HepG2 (cell line): ENCODE data around the gene KPNB1. TPM values are rescaled to one million over a fixed set of nuclear protein-coding genes. Genes with fewer than 3 reads are reported as not detected.
A peak's percentile ranks its signal among the peaks of the same experiment; 100 is the strongest.

Source experiments
- ATAC-seq: fragments of 200-7000 bp; cut with Tn5 transposase; 3 replicates; pipeline ENCODE4 v1.9.1; 2020; ENCODE audit warnings: mild to moderate bottlenecking, moderate library complexity
- BruUV-seq: library from RNA; stranded (reverse); fragments of 400-500 nt; replicated peaks from 2 replicates; lab custom pipeline; 2021; lab: Mats Ljungman, UMichigan
- CTCF ChIA-PET: fragments of 300-600 bp; formaldehyde crosslinking; extraction: SDS; loops from one replicate; lab custom pipeline; 2021; ENCODE audit warnings: low total read pairs, inconsistent platforms, low intra/inter-chr PET ratio; lab: Yijun Ruan, JAX
- POLR2A ChIA-PET: fragments of 350-600 bp; sonication (Branson Sonifier 250); formaldehyde crosslinking; loops from one replicate; lab custom pipeline; 2020; ENCODE audit warnings: antibody characterized with exemption, inconsistent platforms; lab: Yijun Ruan, JAX
- DNase-seq: peaks from one replicate; pipeline ENCODE4 v3.0.0-alpha.2; 2015; ENCODE audit warnings: low spot score
- FAIRE-seq: peaks from 3 replicates; lab custom pipeline; 2011; peaks lifted over from hg19 to GRCh38; lab: Jason Lieb, UNC
- H2AFZ ChIP-seq: one replicate; pipeline ENCODE4 v1.6.1; 2011; ENCODE audit warnings: low read length, inconsistent platforms
- H3K27ac ChIP-seq: fragments of 300-600 bp; 3 replicates; pipeline ENCODE4 v1.8.0; 2011; ENCODE audit warnings: mixed run types, mild to moderate bottlenecking, mixed read lengths, low read length, inconsistent platforms; ENCODE audit not compliant: insufficient read depth; ENCODE audit errors: extremely low read length
- H3K27me3 ChIP-seq, 2 experiments: fragments of 200-600 bp in 1 of 2; 2 replicates in 1 of 2; 3 replicates in 1 of 2; pipeline versions ENCODE4 v1.6.0 to v1.8.0; 2011; ENCODE audit warnings: low read length in 2 of 2, mild to moderate bottlenecking in 2 of 2, moderate library complexity in 2 of 2, inconsistent platforms in 1 of 2; ENCODE audit not compliant: insufficient read depth in 2 of 2, control insufficient read depth in 1 of 2
- H3K36me3 ChIP-seq, 2 experiments: fragments of 200-600 bp in 1 of 2; replicated peaks in 1 of 2; 2 replicates in 1 of 2; 3 replicates in 1 of 2; pipeline versions ENCODE4 v1.5.1 to v1.8.0; 2011; ENCODE audit warnings: low read length in 2 of 2, inconsistent platforms in 1 of 2; ENCODE audit not compliant: insufficient read depth in 2 of 2, control insufficient read depth in 1 of 2
- H3K4me1 ChIP-seq: 2 replicates; pipeline ENCODE4 v1.5.1; 2012; ENCODE audit warnings: low read length, inconsistent platforms; ENCODE audit not compliant: insufficient read depth
- H3K4me2 ChIP-seq: 2 replicates; pipeline ENCODE4 v1.6.0; 2011; ENCODE audit warnings: low read depth, low read length, inconsistent platforms
- H3K4me3 ChIP-seq, 3 experiments: fragments of 200-600 bp in 1 of 3; sonication (generic), shearing (Covaris generic) in 1 of 3; replicated peaks in 1 of 3; 2 replicates each; pipeline ENCODE4 v1.5.1; 2011 to 2016; ENCODE audit warnings: low read length in 3 of 3, inconsistent platforms in 2 of 3, low read depth in 2 of 3, mild to moderate bottlenecking in 2 of 3, control low read depth in 1 of 3, mixed read lengths in 1 of 3; ENCODE audit not compliant: insufficient read depth in 1 of 3
- H3K79me2 ChIP-seq: one replicate; pipeline ENCODE4 v1.6.1; 2011; ENCODE audit warnings: low read length, inconsistent platforms; ENCODE audit not compliant: insufficient read depth
- H3K9ac ChIP-seq: 2 replicates; pipeline ENCODE4 v1.6.0; 2011; ENCODE audit warnings: mild to moderate bottlenecking, low read depth, low read length, inconsistent platforms; ENCODE audit not compliant: insufficient read depth
- H3K9me3 ChIP-seq: 2 replicates; pipeline ENCODE4 v1.5.1; 2012; ENCODE audit warnings: mild to moderate bottlenecking, low read length
- H4K20me1 ChIP-seq: 2 replicates; pipeline ENCODE4 v1.6.0; 2011; ENCODE audit warnings: inconsistent platforms, mild to moderate bottlenecking, low read length, moderate library complexity; ENCODE audit not compliant: insufficient read depth
- AGO2 ChIP-seq: fragments of 200-400 bp; formaldehyde crosslinking; optimal IDR thresholded peaks from 2 replicates; pipeline ENCODE3; 2017; ENCODE audit warnings: mild to moderate bottlenecking, low read depth, low read length, moderate library complexity
- GATAD2A ChIP-seq: IDR thresholded peaks from 2 replicates; pipeline ENCODE4 v1.6.1; 2016
- HNF1A ChIP-seq, 2 experiments: sonication (generic) in 1 of 2; formaldehyde crosslinking in 1 of 2; IDR thresholded peaks; 2 replicates each; pipeline versions ENCODE4 v1.4.0 to v1.6.1; 2016 to 2020; ENCODE audit warnings: borderline replicate concordance in 1 of 2, low read depth in 1 of 2, mild to moderate bottlenecking in 1 of 2, missing genetic modification reagents in 1 of 2
- PAF1 ChIP-seq: IDR thresholded peaks from 2 replicates; pipeline ENCODE4 v1.6.1; 2016; ENCODE audit warnings: missing genetic modification reagents, missing compliant biosample characterization
- POLR2A ChIP-seq, 2 experiments: IDR thresholded peaks; 2 replicates each; pipeline ENCODE4 v1.6.1; 2011; ENCODE audit warnings: low read depth in 2 of 2, low read length in 2 of 2, mild to moderate bottlenecking in 1 of 2, moderate library complexity in 1 of 2; ENCODE audit not compliant: insufficient read depth in 1 of 2
- POLR2AphosphoS5 ChIP-seq: IDR thresholded peaks from 2 replicates; pipeline ENCODE4 v1.6.1; 2012; ENCODE audit warnings: low read depth, low read length
- POLR2G ChIP-seq: fragments of 200-400 bp; formaldehyde crosslinking; IDR thresholded peaks from 2 replicates; pipeline ENCODE4 v1.6.1; 2018; ENCODE audit warnings: mild to moderate bottlenecking, low read depth, low read length, moderate library complexity
- TCF12 ChIP-seq, 2 experiments: fragments of 450-650 bp in 1 of 2; sonication (generic) in 1 of 2; formaldehyde crosslinking in 1 of 2; IDR thresholded peaks; 2 replicates each; pipeline versions ENCODE4 v1.6.1 to v1.8.0; 2017 to 2022; ENCODE audit warnings: antibody characterized with exemption in 1 of 2, mild to moderate bottlenecking in 1 of 2, missing genetic modification reagents in 1 of 2, moderate library complexity in 1 of 2
- THRA ChIP-seq: sonication (generic); formaldehyde crosslinking; IDR thresholded peaks from 2 replicates; pipeline ENCODE4 v1.4.0; 2020; ENCODE audit warnings: missing genetic modification reagents, borderline replicate concordance
- WGBS: methylation state at CpG from one replicate; pipeline ENCODE4 v1.1.6; 2017; ENCODE audit warnings: low lambda C conversion rate; 5-methylcytosine and 5-hydroxymethylcytosine counted together
- in situ Hi-C: cut with HindIII; loops from 2 replicates; pipeline ENCODE4 v1.10.0; 2017; ENCODE audit warnings: low pct_unique_long_range_greater_than_20kb; ENCODE audit not compliant: extremely low pct_ligation_motif_present
- intact Hi-C: fragments of 100-400 bp; cut with micrococcal nuclease; formaldehyde crosslinking; loops from one replicate; pipeline ENCODE4 v1.10.0; 2022; ENCODE audit not compliant: unreplicated experiment
- polyA plus RNA-seq, 8 experiments: library from polyadenylated mRNA; depleted of rRNA in 3 of 8; stranded (reverse) in 7 of 8; unstranded in 1 of 8; fragments of >200 nt; fragmentation: Illumina TruSeq in 4 of 8; extraction: Trizol in 4 of 8; gene quantifications; 2 replicates each; pipeline versions ENCODE4 v1.2.1 to v1.2.3, GENCODE V29; 2011 to 2016; ENCODE audit warnings: low read depth in 4 of 8, missing spikeins in 1 of 8, mixed read lengths in 1 of 8; ENCODE audit not compliant: insufficient read depth in 1 of 8
- total RNA-seq, 5 experiments: library from RNA; depleted of rRNA; stranded (reverse); fragments of >200 nt; fragmentation: Illumina TruSeq; extraction: Trizol; gene quantifications; 2 replicates each; pipeline ENCODE4 v1.2.3, GENCODE V29; 2016; ENCODE audit warnings: low read depth in 1 of 5

Gene KPNB1
- total and polyA plus RNA-seq, 2 of the 13 experiments (the other 11 are each of a cell fraction or from before 2014, with no cell fraction given): 164 to 424 TPM

GRCh38 chr17:47684025-47684424 lies 34.3 kb downstream of the KPNB1 start:
- no peak for DNase-seq
- Histone ChIP-seq H2AFZ (no peak overlapping the region), H3K27ac (no peak overlapping the region), H3K4me3 (no peak overlapping the region), H3K79me2 (no peaks in the 10 kb centered on the region), H3K36me3 (peaks cover 21 to 37% of the 10 kb centered on the region in 2 experiments), H3K9ac (no peak overlapping the region), H4K20me1 (peaks cover 9% of the 10 kb centered on the region; the same call in 1 of the 2 replicates), H3K4me1 (peaks cover 34% of the 10 kb centered on the region), H3K27me3 (no peaks in the 10 kb centered on the region), H3K4me2 (no peak overlapping the region), H3K9me3 (no peaks in the 10 kb centered on the region)
- BruUV-seq: no TSS peak
- CTCF ChIA-PET: no interaction called here
- in situ Hi-C loops: no loop called here
- 92% methylated on average over 4 of the region's 4 CpGs for WGBS
- intact Hi-C loops: no loop called here
- FAIRE-seq: no peak
- POLR2A ChIA-PET: interaction anchor here (0.7 to 1.3 kb wide), 3 partner anchors 9 to 34 kb away, joined by 4 read pairs; partner anchors contain the start of gene KPNB1
- TF ChIP-seq POLR2AphosphoS5 (peak; percentile 42; the same call in 1 of the 2 replicates), POLR2A (IDR thresholded peaks at IDR 0.05; ENCODE audit: insufficient read depth in 1 of 2, low read depth in 2 of 2, low read length in 2 of 2) (0 out of 4 replicates have a peak, but pooled peaks of 1 of the 2 experiments have one; percentile 24), THRA (CRISPR knock-in tag) (no peak), POLR2G (peak; percentile 48; the same call in 1 of the 2 replicates)
- no peak for ATAC-seq

- intact Hi-C loops (loop anchor here (5.0 kb wide), 1 partner anchor 32 kb away; no protein-coding TSS in a partner anchor), in situ Hi-C loops (no loop called here)
- H3K4me3 ChIP-seq: no peak overlapping the region
- DNase-seq (no peak), ATAC-seq (no peak), FAIRE-seq (no peak)
- H3K27ac ChIP-seq: no peak overlapping the region
- H2AFZ ChIP-seq: no peak overlapping the region
- TF ChIP-seq POLR2G (peak; percentile 53), PAF1 (CRISPR knock-in tag) (0 out of 2 replicates have a peak, but pooled peaks have one; percentile 56), HNF1A (IDR thresholded peaks at IDR 0.05; ENCODE audit: low read depth) (no peak), HNF1A (CRISPR knock-in tag; IDR thresholded peaks at IDR 0.05; ENCODE audit: borderline replicate concordance) (peak; percentile 25; the same call in 1 of the 2 replicates), GATAD2A (CRISPR knock-in tag) (no peak), TCF12 (IDR thresholded peaks at IDR 0.05) (no peak), TCF12 (CRISPR knock-in tag; IDR thresholded peaks at IDR 0.05) (no peak), AGO2 (peak; percentile 36)
- H3K4me2 ChIP-seq: no peak overlapping the region
- H3K27me3 ChIP-seq: no peaks in the 10 kb centered on the region
- POLR2A ChIA-PET: interaction anchor here (1.1 to 1.3 kb wide), 2 partner anchors 8 to 35 kb away, joined by 4 read pairs; partner anchors contain the start of gene KPNB1
- H3K9me3 ChIP-seq: no peaks in the 10 kb centered on the region
- no peak overlapping the region for H3K9ac ChIP-seq
- WGBS: 97% methylated on average over 4 of the region's 4 CpGs
- peaks cover 9% of the 10 kb centered on the region; the same call in 1 of the 2 replicates for H4K20me1 ChIP-seq
- H3K4me1 ChIP-seq: peaks cover 34% of the 10 kb centered on the region
- BruUV-seq: no TSS peak
- no peaks in the 10 kb centered on the region for H3K79me2 ChIP-seq
- peaks cover 21 to 31% of the 10 kb centered on the region in 2 experiments for H3K36me3 ChIP-seq
- CTCF ChIA-PET: no interaction called here
Observed at GRCh38 chr17:47684535-47685193, 34.9 kb downstream of the KPNB1 start.
